Measurements from ENCODE around the gene LSM10.
A peak's percentile ranks its signal among the peaks of the same experiment; 100 is the strongest.

Gene LSM10

DNA sequence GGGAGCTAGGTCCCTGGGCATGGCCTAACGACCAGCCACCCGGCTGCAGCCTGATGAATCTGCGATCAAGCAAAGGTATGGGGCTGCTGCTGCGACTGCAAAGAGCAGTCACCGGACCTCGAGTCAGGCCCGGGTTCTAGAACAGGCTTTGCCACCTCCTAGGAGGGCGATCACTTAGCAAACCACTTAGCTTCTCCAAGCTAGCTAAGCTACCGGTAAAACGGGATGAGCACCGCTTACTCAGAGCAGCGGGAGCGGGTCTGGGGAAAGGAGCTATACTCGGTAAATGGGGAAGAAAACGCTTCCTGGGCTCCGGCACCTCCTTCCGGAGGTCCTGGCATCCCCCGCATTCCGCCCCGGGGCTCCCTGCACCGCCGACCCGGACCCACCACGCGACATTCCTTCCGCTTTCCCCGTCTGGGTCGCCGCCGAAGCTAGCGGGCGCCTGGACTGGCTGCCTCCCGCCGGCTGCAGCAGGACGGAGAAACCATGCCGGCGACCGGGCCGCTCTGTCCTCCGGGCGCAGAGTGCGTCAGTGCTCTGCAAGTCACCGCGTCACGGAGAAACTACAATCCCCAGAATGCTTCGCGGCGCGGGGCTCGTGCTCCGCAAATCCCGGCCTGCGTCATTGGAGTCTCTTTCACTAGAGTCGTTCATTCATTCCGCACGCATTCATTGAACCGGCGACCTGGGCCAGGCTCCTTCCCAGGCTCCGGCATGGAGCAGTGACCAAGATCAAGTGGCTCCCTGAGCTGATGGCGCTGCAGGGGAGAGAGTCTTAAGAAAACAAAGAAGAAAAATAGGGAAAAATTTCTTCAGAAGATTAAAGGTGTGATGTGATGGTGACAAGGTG is at the start of gene LSM10:
LSM10 (minus strand) TSS at position 531 of the 853 bp plus-strand sequence. CDS start 3,779 bp downstream, outside the sequence.
- peak; percentile 92 for DNase-seq

DNA sequence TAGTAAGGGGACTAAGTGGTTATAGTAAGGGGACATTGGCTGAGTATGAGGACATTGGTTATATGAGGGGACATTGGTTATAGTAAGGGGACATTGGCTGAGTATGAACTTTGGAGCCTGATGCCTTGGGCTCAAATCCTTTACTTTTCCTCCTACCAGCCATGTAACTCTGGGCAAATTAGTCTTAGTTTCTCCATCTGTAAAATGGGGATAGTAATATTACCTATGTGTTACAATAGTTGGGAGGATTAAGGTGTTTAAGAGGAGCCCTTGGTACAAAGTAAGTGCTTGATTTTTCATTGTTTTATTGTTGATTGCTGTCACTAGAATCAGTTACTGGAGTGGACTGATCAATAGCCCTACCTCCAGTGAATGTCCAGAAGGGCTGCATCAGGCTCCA is 49.7 kb upstream of the LSM10 start:
- DNase-seq = no peak

DNA sequence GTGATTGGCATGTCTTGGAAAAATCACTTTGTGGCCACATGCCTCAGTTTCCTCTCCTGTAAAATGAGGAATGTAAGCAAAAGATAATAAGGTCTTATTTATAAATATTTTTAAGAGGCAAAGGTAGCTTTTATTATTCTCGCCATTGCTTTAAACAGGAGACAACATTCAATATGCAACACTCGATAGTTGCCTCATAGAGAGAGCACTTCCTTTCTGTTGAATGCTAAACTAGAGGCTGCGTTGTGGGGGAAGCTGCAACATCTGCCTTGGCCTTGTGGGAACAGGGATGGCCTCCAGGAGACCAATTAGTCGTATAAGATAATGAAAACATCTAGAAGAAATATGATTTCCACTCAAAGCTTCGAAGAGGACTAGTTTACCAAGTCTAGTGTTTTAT is 49.0 kb upstream of the LSM10 start:
- DNase-seq = no peak

DNA sequence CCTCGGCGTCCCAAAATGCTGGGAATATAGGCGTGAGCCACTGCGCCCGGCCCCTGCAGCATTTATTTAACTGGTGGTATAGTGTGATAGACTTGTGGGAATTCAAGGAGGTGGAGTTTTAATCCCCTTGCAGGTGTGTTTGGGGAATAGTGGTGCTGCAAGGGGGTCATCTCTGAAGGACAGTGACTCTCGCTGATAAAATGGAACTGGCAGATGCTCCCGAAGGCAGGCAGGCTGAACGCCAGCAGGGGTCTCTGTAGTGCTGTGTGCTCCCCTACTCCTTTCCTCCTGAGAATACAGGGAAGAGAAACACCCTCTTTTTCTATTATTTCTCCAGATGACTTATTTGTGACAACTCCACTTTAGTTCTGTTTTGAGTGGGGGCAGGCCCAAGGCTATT is 48.6 kb upstream of the LSM10 start:
- peak; percentile 39 for DNase-seq

DNA sequence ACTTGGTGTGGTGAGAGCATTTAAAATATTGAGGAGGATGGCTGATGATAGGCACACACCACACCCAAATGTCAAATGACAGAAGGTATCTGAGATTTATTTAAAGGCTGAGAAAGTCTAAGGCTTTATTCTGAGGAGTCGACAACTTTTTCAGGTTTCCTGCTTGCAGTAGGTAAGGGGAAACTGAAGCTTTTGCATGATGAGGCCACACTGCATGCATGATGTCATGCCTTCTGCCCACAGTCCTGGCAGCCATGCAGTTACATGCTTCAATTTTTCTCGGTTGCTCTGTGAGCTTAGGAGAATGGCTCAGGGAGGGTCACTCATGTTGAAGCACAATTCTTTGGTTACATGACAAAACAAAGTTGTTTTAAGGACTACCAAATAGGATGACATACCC is 45.6 kb upstream of the LSM10 start:
- DNase-seq = no peak

DNA sequence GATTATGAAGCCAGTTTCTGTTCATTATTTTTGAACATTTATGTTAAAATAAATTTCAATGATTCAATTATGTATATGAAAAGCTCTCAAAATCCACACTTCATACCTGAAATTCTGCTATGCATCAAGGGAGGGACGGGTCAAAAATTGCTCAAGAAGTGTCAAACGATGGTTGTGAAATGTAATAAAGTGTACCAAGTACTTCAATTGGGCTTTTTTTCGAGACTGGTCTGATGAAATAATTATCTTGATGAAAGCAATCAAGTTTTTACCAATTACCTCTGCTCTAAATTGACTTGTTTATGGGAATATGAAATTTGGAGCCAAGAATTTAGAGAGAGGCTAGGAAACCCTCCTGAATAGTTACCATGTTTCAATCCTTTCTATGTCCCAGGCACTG is 44.6 kb upstream of the LSM10 start:
- no peak for DNase-seq

DNA sequence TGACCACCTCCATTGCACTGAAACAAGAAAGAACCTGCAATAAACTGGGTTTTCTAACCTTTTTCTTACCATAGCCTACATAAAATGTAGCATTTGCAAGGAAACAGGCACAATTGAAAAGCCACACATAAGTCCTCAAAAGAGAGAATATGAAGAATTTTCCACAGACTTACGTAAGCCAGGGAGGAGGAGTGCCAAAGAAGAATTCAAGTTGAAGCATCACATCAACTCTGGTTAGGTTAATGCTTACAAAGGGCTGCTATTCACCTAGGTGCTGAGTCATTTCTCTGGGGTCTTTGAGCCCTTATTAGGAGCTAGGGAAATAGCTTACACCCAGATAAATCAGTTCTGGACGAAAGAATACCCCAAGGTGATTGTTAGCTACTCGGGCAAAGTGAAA is 42.9 kb upstream of the LSM10 start:
- DNase-seq = no peak

DNA sequence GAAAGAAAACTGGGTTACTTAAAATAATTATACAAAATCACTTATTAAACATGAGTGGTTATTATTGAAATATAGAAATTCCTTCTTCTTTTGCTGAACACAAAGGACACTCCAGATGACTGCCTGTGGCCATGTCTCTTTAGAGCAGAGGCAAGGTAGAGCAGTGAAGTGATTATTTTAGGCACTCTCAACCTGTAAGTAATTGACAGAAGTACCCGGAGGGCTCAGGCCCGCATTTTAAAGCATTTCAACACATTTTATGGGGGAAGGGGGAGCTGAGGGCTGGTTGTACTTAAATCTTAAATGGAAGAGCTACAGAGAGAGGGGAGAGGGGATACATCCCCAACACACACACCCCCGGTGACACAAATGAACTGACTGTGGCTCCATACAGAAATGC is 42.3 kb upstream of the LSM10 start:
- DNase-seq = no peak

DNA sequence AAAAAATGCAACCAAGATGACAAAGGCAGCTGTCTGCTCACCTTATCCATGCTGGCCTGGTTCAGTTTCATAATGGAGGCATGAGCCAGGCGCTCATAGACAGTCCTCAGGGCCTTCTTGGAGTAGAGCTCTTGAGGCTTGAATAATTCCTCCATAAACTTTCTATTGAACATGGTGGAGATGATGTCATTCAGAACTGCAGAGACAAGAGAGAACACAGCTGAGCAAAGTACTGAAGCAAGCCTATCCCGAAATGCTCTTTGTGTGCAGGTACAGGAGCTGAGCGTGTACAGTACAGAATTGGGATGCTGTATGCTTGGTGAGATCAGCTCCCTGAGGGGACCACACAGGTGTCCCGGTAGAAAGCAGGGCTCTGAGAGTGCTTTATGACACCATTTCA is 41.0 kb upstream of the LSM10 start:
- DNase-seq = no peak

DNA sequence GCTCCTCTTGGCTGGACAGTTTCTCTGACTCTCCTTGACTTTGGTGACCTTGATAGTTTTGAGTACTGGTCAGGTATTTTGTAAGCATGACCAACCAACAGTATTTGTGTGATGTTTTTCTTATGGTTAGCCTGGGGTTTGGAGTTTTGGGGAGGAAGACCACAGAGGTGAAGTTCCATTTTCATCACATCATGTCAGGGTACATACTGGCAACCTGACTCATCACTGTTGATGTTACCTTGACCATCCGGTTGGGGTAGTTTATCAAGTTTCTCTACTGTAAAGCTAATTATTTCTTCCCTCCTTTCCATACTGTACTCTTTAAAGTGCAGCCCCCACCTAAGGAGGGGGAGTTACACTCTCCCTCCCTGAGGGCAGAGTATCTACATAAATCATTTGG is 39.1 kb upstream of the LSM10 start:
- no peak for DNase-seq

DNA sequence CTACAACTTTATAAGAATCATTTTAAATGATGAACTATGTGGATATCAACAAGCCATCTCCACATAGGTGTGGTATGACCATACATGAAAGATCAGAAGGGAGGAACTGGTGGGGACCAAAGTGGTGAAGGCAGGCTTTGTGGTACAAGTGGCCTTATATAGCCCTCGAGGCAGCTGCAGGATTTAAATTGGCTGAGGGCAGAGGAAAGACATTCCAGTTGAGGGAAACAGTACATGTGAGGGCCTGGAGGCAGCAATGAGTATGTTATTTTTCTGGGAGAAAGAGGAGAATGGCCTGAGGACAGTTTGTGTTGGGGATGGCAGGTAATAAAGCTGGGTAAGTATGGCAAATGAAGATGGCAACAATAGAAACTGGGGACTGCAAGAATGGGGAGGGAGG is 35.4 kb upstream of the LSM10 start:
- DNase-seq = no peak

DNA sequence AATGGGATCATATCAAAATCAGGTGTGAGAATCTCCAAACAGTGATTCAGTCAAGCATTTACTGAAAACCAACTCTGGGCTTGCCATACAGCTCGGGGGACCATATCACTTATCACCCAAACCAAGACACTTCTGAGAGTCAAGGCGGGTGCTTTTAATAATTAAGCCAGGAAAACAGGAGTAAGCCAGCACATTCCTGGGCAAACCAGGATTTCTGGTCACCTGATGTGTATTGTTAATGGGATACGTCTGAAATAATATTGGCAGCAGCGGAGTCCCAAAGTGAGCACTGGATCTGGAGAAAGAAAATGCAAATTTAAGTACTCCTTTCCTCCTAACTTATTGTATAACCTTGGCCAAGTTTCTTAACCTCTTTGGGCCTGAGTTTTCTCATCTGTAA is 34.9 kb upstream of the LSM10 start:
- no peak for DNase-seq

DNA sequence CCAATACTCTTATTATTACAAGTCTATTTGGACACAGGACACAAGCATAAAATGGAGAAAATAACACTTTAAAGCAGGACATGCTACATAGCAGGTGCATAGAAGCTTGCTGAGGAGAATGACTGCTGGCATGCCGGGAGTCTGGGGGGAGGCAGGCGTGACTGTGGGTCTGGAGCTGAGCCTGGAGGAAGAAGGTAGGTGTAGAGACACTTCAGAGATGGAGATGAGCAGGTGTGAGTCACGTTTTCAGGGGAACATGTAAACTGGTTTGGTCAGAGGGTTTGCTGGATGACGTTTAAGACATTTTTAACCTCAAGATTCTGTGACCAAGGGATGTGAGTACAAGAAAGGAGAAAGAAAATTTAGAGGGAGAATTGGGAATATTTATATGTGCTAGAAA is 28.1 kb upstream of the LSM10 start:
- DNase-seq = no peak

DNA sequence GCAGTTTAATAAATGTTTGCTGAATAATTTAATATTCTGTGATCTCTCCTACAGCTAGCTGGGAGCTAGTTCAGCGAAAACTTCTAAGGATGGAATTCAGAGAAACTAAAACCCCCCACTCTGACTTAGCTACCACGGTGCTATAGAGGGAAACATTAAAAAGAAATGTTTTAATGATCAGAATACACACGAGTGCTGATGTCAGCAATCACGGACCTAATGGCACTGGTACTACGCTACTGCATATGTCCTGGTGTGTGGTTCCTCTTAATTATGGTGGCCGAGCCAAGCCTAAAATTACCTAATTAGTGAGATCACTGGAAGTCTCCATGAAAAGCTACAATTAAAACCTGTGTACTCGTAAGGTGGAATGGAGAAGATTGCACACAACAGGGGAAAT is 23.9 kb upstream of the LSM10 start:
- DNase-seq = no peak

DNA sequence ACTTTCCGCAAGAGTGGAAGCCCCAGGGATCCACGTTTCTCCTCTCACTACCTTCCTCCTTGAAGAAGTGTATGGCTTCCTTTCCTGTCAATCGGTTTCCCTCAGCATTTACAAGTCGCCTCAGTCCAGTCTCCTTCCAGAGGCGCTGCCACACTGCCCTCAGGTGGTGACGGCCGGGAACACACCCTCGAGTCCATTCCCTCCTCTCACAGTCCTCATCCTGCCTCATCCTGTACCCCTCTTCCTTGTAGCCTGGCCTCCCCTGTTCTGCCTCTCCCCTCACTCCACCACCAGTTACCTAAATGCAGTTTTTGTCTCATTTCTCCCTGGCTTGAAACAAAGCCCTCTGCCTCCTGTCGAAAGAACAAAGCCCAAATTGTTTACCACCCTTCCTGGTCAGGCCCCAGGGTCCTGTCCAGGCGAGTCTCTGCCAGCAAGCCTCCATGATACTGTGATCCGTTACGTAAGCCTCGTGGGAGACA is 23.2 kb upstream of the LSM10 start:
- DNase-seq = peak; percentile 94

DNA sequence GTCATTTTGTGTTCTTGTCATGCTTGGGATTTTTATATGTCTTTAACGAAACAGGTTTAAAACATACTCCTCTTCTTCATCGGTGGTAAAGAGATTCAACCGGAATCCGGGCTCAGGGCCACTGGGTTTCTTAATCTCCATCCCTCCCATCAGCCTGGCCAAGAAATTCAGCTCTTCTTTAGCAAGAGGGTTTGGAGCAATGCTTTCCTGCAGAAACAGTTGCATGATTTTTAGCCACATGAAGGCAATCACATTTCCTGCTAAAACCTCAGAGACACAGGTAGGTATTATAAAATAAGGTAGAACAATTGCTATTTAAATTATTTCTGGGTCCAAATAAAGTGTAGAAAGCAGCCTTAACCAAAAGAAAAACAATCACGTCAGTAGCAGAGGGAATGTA is 22.7 kb upstream of the LSM10 start:
- DNase-seq = peak; percentile 17

DNA sequence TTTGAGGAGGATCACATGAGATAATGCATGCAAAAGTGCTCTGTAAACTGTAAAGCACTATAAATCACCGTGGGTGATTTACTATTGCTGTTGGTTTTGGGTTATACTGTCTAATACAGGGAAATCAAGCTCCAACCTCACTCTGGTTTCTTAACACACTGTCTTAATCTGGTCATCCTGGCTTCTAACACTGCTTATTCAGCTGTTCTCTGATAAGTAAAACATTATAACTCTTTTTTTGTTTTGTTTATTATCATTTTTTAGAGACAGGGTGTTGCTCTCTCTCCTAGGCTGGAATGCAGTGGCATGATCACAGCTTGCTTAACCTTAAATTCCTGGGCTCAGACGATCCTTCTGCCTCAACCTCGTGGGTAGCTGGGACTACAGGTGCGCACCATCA is 21.9 kb upstream of the LSM10 start:
- DNase-seq = no peak

DNA sequence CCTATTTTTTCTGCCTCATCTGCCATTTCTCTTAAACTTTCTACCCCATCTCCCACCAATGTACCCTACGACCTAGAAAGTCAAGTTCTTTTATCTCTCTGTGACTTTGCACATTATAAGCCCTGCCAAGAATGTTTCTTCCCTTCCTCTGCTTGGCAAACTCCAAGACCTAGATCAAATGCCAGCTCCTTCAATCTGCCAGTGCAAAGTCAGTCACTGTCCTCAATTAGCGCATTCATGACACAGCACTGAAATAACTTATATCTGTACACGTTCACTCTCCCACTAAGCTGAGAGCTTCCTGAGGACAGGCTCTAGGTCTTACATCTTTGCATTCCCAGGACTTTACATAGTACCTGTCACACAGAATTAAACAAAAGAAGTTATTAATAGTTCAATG is 21.4 kb upstream of the LSM10 start:
- DNase-seq = no peak

DNA sequence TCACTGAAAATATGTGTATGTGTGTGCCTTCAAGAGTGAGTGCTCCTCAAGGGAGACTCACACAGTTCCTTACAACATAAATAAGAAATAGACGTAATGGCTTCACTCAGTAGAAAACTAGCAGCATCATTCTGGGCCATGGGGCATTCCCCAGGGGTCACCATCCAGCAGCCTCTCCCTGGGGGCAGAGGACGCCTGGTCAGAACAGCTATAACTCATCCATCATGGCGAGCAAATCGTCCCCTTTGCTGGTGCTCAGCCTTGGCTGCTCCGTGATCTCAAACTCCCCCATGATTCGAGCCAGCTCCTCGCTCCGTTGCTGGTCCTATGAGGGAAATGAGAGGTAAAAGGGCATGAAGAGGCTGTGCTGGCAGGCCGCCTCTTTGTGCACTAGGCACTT is 20.2 kb upstream of the LSM10 start:
- no peak for DNase-seq

DNA sequence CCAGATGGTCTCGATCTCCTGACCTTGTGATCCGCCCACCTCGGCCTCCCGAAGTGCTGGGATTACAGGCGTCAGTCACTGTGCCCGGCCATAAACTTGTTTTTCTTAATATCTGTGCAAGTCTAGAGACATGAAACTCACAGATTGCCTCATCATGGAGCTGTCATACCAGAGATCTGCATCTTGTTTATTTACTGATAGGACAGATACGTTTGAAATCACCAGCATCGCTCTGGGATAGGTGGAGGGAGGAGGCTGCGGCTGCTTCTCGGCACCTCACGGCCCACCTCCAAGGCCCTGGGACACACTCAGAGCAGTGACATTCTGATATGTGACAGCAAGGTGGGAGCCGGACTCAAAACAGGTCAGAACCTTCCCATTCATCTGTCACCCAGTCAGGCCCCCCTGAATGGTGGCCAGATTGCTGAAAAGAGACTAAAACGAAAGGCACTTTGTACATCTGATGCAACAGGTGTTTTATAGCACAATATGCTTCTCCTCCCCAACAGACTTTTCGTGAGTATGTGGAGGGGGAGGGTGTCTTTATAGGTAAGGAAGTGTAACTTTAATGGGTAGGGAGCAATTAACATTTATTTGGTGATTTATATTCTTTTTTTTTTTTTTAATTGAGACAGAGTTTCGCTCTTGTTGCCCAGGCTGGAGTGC is 18.1 kb upstream of the LSM10 start:
- no peak for DNase-seq

DNA sequence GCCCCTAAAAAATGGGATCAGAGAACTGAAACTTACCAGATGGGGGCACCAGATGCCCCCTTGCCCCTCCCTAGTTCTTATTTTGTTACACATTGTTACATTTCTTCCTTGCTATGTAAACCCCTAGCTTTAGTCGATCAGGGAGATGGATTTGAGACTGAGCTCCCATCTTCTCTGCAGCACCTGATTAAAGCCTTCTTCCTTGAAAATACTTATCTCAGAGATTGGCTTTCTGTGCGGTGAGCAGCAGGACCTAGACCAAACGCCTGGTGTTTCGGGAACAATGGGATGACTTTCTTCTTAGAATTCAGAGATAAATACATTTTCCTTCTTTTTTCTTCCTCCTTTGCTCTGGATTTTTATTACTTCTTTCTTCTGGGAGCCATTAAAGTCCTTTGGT is 16.7 kb upstream of the LSM10 start:
- DNase-seq = no peak

DNA sequence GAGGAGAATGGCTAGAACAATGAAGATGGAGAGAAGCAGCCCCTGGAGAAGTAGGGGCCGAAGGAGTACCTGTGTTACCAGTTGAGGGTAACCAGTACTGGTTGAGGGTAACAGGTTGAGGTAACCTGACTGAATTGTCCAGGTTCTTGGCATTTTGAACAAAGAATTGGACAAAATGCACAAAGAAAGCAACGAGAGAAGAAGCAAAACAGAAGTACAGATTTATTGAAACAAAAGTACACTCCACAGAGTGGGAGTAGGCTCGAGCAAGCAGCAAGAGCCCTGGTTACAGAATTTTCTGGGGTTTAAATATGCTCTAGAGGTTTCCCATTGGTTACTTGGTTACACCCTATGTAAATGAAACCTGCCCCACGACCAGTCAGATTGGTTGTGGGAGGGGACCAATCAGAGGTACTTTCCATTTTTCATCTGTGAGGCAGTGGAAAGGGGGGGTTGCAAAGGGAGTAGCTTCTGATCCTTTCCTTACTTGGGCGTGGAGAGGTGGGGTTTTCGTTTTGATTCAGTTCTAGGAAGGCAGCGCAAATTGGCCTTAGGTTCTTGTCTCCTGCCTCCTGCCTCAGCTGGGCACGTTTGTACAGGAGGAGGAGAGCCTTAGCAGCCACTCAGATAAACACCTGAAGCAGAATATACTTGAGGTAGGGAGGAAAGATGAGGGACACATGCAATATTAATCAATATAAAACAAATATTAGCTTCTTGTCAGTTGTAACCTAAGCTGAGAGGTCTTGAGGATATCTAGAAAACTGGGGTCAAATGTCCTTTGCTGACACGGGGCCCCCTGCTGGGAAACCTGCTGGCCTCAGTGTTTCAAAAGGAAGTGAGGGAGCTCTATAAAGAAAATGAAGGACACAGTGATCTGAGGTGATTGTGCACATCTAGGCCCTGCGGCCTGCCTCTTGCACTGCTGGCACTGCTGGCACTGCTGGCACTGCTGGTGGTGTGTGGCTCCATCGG is 14.3 kb upstream of the LSM10 start:
- peak; percentile 39 for DNase-seq

DNA sequence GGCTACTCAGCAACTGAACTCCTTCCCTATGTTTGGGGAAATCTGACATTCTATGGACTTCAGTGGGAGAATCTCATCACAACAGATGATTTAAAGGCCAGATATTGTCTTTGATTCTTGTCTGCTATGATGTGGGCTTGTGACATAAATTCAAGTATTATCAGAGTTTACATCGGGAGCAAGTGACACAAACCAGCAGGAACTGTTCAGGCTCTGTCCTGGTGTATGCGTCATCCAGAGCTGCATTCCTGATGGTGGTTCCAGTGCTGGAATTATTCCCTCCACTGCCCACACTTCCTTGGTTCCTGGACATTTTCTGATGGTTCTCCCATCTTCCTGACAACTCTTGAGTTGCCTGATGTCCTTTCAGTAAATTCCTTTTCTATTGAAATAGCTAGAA is 10.8 kb upstream of the LSM10 start:
- no peak for DNase-seq

Measured in CD4-positive, alpha-beta T cell treated with Interleukin-6 for 4 hours (primary cell).